ENCODE measurements around the gene AHCYL1. TPM values are rescaled to one million over a fixed set of nuclear protein-coding genes. Genes with fewer than 3 reads are reported as not detected.

Gene AHCYL1
- total RNA-seq, 1 experiment from 2014 or later, result 92.0 TPM

GRCh38 chr1:110012100-110012780, 27.7 kb downstream of the AHCYL1 start:
- ChIA-PET CTCF (interaction anchor here (1.0 to 2.8 kb wide), 5 partner anchors 8 to 372 kb away, joined by 3 to 10 read pairs (median 4); partner anchors contain the start of gene AHCYL1), POLR2A (no interaction called here), RAD21 (ENCODE audit: low non-redundant PET in 1 of 2, low total read pairs in 2 of 2, uncharacterized antibody in 2 of 2, unreplicated experiment in 2 of 2) (interaction anchor here (0.7 to 1.3 kb wide), 3 partner anchors 28 to 31 kb away, joined by 4 to 5 read pairs (median 4); partner anchors contain the start of gene AHCYL1 (in 2 of the 2))
- BruUV-seq (replicated peaks), result no TSS peak
- no peaks in the 10 kb centered on the region for H3K27me3 ChIP-seq (ENCODE audit: insufficient read depth, low read length)
- intact Hi-C loops (cut with micrococcal nuclease), result no loop called here
- H4K20me1 ChIP-seq (ENCODE audit: insufficient read depth), result 0 out of 2 replicates have a peak, but pooled peaks cover 5% of the 10 kb centered on the region
- no peak overlapping the region for H3K27ac ChIP-seq (ENCODE audit: low read depth, low read length)
- no peak overlapping the region for H3K4me2 ChIP-seq (ENCODE audit: low read length)
- H3K79me2 ChIP-seq (ENCODE audit: insufficient read depth, low read length), result peaks cover 4% of the 10 kb centered on the region
- no peak overlapping the region for H3K4me3 ChIP-seq (replicated peaks in 1 of 2; ENCODE audit: low read depth in 1 of 2, low read length in 2 of 2)
- TF ChIP-seq POLR2A (IDR thresholded peaks at IDR 0.05; ENCODE audit: borderline replicate concordance, extremely low read depth, insufficient read depth, insufficient read length), result no peak
- no peak for TF ChIP-seq POLR2AphosphoS5 (IDR thresholded peaks at IDR 0.05; ENCODE audit: low read depth, low read length)
- no peak for TF ChIP-seq MAX (IDR thresholded peaks at IDR 0.05)
- TF ChIP-seq ZFX (IDR thresholded peaks at IDR 0.05), result no peak
- TF ChIP-seq EZH2phosphoT487 (IDR thresholded peaks at IDR 0.05; ENCODE audit: borderline replicate concordance), result no peak
- no peak for TF ChIP-seq CEBPB (IDR thresholded peaks at IDR 0.05; ENCODE audit: low read depth)
- TF ChIP-seq RAD21 (IDR thresholded peaks at IDR 0.05; ENCODE audit: low read depth), result no peak
- no peak for TF ChIP-seq SP1 (IDR thresholded peaks at IDR 0.05; ENCODE audit: low read depth)
- no peak for DNase-seq (ENCODE audit: low read depth, low spot score)
- no peaks in the 10 kb centered on the region for H3K4me1 ChIP-seq (ENCODE audit: control insufficient read depth in 1 of 2, insufficient read depth in 2 of 2, low read length in 2 of 2)
- no peaks in the 10 kb centered on the region for H3K9me3 ChIP-seq (ENCODE audit: control insufficient read depth in 1 of 2, insufficient read depth in 1 of 2, low read depth in 1 of 2, low read length in 2 of 2)
- no peaks in the 10 kb centered on the region for H3K9me2 ChIP-seq (ENCODE audit: insufficient read depth)
- H3K36me3 ChIP-seq (ENCODE audit: control insufficient read depth in 1 of 2, insufficient read depth in 2 of 2, low read length in 2 of 2), result peaks cover 64 to 67% of the 10 kb centered on the region in 2 experiments
- H3K9ac ChIP-seq (ENCODE audit: low read length), result no peak overlapping the region
- H2AFZ ChIP-seq (ENCODE audit: low read depth, low read length, poor library complexity, severe bottlenecking), result no peak overlapping the region
- ATAC-seq, result no peak

- Histone ChIP-seq H3K9ac (ENCODE audit: low read length) (no peak overlapping the region), H3K27ac (ENCODE audit: low read depth, low read length) (no peak overlapping the region), H3K4me1 (ENCODE audit: control insufficient read depth in 1 of 2, insufficient read depth in 2 of 2, low read length in 2 of 2) (no peaks in the 10 kb centered on the region), H3K9me2 (ENCODE audit: insufficient read depth) (no peaks in the 10 kb centered on the region), H3K4me2 (ENCODE audit: low read length) (no peak overlapping the region), H3K79me2 (ENCODE audit: insufficient read depth, low read length) (no peaks in the 10 kb centered on the region; the same call in 1 of the 2 replicates), H2AFZ (ENCODE audit: low read depth, low read length, poor library complexity, severe bottlenecking) (no peak overlapping the region), H3K9me3 (ENCODE audit: control insufficient read depth in 1 of 2, insufficient read depth in 1 of 2, low read depth in 1 of 2, low read length in 2 of 2) (no peaks in the 10 kb centered on the region), H3K4me3 (replicated peaks in 1 of 2; ENCODE audit: low read depth in 1 of 2, low read length in 2 of 2) (no peak overlapping the region), H3K27me3 (ENCODE audit: insufficient read depth, low read length) (no peaks in the 10 kb centered on the region), H4K20me1 (ENCODE audit: insufficient read depth) (no peaks in the 10 kb centered on the region), H3K36me3 (ENCODE audit: control insufficient read depth in 1 of 2, insufficient read depth in 2 of 2, low read length in 2 of 2) (peaks cover 72 to 83% of the 10 kb centered on the region in 2 experiments)
- ChIA-PET RAD21 (ENCODE audit: low non-redundant PET in 1 of 2, low total read pairs in 2 of 2, uncharacterized antibody in 2 of 2, unreplicated experiment in 2 of 2) (no interaction called here), CTCF (interaction anchor here (1.1 to 1.4 kb wide), 2 partner anchors 12 kb away, joined by 3 to 5 read pairs; no protein-coding TSS in a partner anchor), POLR2A (no interaction called here)
- TF ChIP-seq CEBPB (IDR thresholded peaks at IDR 0.05; ENCODE audit: low read depth), result no peak
- intact Hi-C loops (cut with micrococcal nuclease), result no loop called here
- BruUV-seq (replicated peaks), result no TSS peak
- no peak for DNase-seq (ENCODE audit: low read depth, low spot score)
- ATAC-seq, result no peak
Measured at GRCh38 chr1:110017792-110018191, 33.2 kb downstream of the AHCYL1 start.
